ENCODE results near the gene CXorf58. TPM values are rescaled to one million over a fixed set of nuclear protein-coding genes. Genes with fewer than 3 reads are reported as not detected.
"Not testable (repeated sequence)": the region's sequence is repeated elsewhere in the genome, so short reads cannot be mapped to it uniquely, and the experiment has no call there.

CXorf58 gene
- total and polyA plus RNA-seq, 9 donors: 0.04 to 0.10 (median 0.09) TPM; not detected in 6

DNA sequence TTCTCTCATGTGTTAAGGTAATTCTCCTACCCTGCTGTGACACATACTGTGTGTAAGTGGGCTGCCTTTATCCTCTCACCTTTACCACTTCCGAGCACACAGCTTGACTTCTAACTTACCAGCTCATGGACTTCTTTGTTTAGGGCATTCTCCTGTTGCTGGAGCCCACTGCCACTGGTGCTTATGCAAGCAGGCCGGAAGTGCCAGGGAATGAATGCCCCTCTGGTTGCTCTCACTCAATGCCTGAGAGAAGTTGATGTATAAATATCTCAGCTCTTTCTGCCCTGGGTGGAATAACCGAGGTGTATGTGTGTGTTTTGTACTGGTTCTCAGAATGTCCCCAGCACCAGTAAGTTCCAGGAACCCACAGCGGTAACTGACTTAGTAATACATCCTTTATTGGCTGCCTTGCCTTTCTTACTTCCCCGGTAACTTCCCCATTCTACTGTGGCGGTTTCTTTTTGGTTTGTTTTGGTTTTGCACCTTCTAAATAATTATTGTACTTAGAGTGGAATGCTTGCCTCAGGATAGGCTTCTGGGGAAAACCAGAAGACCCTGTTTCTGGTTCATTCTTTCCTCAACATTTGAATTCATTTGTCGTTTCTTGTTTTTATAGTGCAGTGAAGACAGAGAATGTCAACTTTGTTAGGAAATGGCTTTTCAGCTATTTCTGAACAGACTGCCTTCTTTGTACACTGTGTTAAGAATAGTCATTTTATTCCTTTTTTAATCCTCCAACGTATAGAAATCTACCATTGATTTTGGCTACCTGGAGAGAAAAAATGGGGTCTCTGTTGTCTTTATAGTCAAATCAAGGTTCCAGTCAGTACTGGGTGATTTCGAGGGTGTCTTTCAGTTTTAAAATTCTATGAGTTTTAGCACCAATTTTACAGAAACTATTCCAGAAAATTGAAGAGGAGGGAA lies 45.4 kb downstream of the CXorf58 start:
- no peaks in the 10 kb centered on the region for H3K9me3 ChIP-seq (replicated peaks; ENCODE audit: control insufficient read depth, low read depth, low read length)
- no peak overlapping the region for H3K27ac ChIP-seq (ENCODE audit: low read length)
- DNase-seq: no peak
- H3K4me3 ChIP-seq (ENCODE audit: low read length): no peak overlapping the region
- H3K4me1 ChIP-seq (ENCODE audit: control insufficient read depth, insufficient read depth, low read length): no peaks in the 10 kb centered on the region
- WGBS (ENCODE audit: insufficient coverage): 83% methylated on average over 1 of the region's 9 CpGs
- H3K27me3 ChIP-seq (ENCODE audit: control insufficient read depth, insufficient read depth, low read length): peaks cover 21% of the 10 kb centered on the region
- H3K36me3 ChIP-seq (ENCODE audit: control insufficient read depth, insufficient read depth, low read length): no peaks in the 10 kb centered on the region

GRCh38 chrX:23953908-23954269 lies 46.1 kb downstream of the CXorf58 start:
- WGBS (ENCODE audit: insufficient coverage): 100% methylated on average over 2 of the region's 11 CpGs
- Histone ChIP-seq H3K9me3 (replicated peaks; ENCODE audit: control insufficient read depth, low read depth, low read length) (no peaks in the 10 kb centered on the region), H3K4me1 (ENCODE audit: control insufficient read depth, insufficient read depth, low read length) (no peaks in the 10 kb centered on the region), H3K27me3 (ENCODE audit: control insufficient read depth, insufficient read depth, low read length) (peaks cover 22% of the 10 kb centered on the region), H3K36me3 (ENCODE audit: control insufficient read depth, insufficient read depth, low read length) (no peaks in the 10 kb centered on the region), H3K27ac (ENCODE audit: low read length) (no peak overlapping the region), H3K4me3 (ENCODE audit: low read length) (no peak overlapping the region)
- DNase-seq: no peak

DNA sequence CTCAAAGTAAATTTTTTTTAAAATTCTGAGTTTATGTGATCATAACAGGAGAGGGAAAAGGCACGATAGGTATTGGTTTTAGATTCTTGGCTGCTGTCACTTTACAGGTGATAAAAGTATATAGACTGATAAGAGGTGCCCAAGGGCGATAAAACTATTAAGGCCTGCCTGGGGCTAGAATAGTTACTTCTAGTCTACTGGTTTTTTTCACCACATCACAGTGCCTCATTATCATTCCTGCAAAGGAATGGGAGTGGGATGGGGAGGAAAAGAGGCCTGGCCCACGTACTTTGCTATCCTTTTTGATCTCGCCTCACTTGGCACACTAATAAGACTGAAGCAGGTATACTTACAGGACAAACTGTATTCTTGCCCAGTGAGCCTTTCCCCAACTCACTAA lies 46.6 kb downstream of the CXorf58 start:
- DNase-seq: no peak
- H3K9me3 ChIP-seq (replicated peaks; ENCODE audit: control insufficient read depth, low read depth, low read length): no peaks in the 10 kb centered on the region
- no peaks in the 10 kb centered on the region for H3K4me1 ChIP-seq (ENCODE audit: control insufficient read depth, insufficient read depth, low read length)
- no CpG with 5 or more reads among the region's 4 CpGs for WGBS (ENCODE audit: insufficient coverage)
- H3K4me3 ChIP-seq (ENCODE audit: low read length): no peak overlapping the region
- peaks cover 19% of the 10 kb centered on the region for H3K27me3 ChIP-seq (ENCODE audit: control insufficient read depth, insufficient read depth, low read length)
- no peak overlapping the region for H3K27ac ChIP-seq (ENCODE audit: low read length)
- H3K36me3 ChIP-seq (ENCODE audit: control insufficient read depth, insufficient read depth, low read length): no peaks in the 10 kb centered on the region

DNA sequence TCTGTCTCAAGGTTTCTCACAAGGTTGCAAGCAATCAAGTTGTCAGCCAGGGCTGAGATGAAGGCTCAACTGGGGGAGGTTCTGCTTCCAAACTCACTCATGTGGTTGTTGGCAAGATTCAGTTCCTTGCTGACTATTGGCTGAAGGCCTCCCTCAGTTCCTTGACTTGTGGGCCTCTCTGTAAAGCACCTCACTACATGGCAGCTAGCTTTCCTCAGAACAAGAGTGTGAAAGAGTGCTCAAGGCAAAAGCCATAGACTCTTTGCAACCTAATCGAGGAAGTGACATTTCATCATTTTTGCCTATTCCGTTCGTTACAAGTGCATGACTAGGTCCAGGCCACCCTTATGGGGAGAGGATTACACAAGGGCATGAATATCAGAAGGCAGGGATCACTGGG lies 52.0 kb downstream of the CXorf58 start:
- Histone ChIP-seq H3K4me1 (ENCODE audit: control insufficient read depth, insufficient read depth, low read length) (no peaks in the 10 kb centered on the region), H3K27me3 (ENCODE audit: control insufficient read depth, insufficient read depth, low read length) (peaks cover 26% of the 10 kb centered on the region), H3K36me3 (ENCODE audit: control insufficient read depth, insufficient read depth, low read length) (no peaks in the 10 kb centered on the region), H3K9me3 (replicated peaks; ENCODE audit: control insufficient read depth, low read depth, low read length) (no peaks in the 10 kb centered on the region), H3K27ac (ENCODE audit: low read length) (no peak overlapping the region), H3K4me3 (ENCODE audit: low read length) (no peak overlapping the region)
- WGBS (ENCODE audit: insufficient coverage): 84% methylated on average over 3 of the region's 3 CpGs
- DNase-seq: no peak

- Histone ChIP-seq H3K36me3 (ENCODE audit: control insufficient read depth, insufficient read depth, low read length) (no peaks in the 10 kb centered on the region), H3K27me3 (ENCODE audit: control insufficient read depth, insufficient read depth, low read length) (peaks cover 29% of the 10 kb centered on the region), H3K4me1 (ENCODE audit: control insufficient read depth, insufficient read depth, low read length) (no peaks in the 10 kb centered on the region), H3K9me3 (replicated peaks; ENCODE audit: control insufficient read depth, low read depth, low read length) (no peaks in the 10 kb centered on the region), H3K4me3 (ENCODE audit: low read length) (no peak overlapping the region), H3K27ac (ENCODE audit: low read length) (no peak overlapping the region)
- 50% methylated on average over 5 of the region's 5 CpGs for WGBS (ENCODE audit: insufficient coverage)
- no peak for DNase-seq
Measured at GRCh38 chrX:23964191-23964590, 56.4 kb downstream of the CXorf58 start.

GRCh38 chrX:23965630-23966029 lies 57.8 kb downstream of the CXorf58 start:
- not testable (repeated sequence) for DNase-seq; H3K36me3 ChIP-seq (ENCODE audit: control insufficient read depth, insufficient read depth, low read length); H3K9me3 ChIP-seq (replicated peaks; ENCODE audit: control insufficient read depth, low read depth, low read length); H3K4me1 ChIP-seq (ENCODE audit: control insufficient read depth, insufficient read depth, low read length); H3K27ac ChIP-seq (ENCODE audit: low read length); H3K4me3 ChIP-seq (ENCODE audit: low read length)
- peaks cover 27% of the 10 kb centered on the region for H3K27me3 ChIP-seq (ENCODE audit: control insufficient read depth, insufficient read depth, low read length)
- no CpG with 5 or more reads among the region's 8 CpGs for WGBS (ENCODE audit: insufficient coverage)

DNA sequence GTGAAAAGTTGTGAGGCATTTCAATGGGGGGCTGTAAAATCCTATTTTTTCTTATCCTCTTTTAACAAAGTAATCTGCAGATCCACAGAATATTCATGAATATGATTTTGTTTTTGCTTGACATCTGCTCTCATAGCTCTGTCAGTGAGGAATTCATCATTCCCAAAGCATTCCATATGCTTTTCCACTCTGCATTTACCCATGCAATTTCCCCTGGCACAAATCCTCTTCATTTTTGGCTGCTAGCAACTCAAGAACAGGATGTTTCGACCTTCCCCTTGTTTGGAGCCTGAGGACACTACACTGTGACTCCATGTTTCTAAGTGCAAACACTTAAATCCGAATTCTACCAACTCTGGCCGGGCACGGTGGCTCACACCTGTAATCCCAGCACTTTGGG lies 70.7 kb downstream of the CXorf58 start:
- DNase-seq: peak; percentile 67
- Histone ChIP-seq H3K36me3 (ENCODE audit: control insufficient read depth, insufficient read depth, low read length) (peaks cover 2% of the 10 kb centered on the region), H3K9me3 (replicated peaks; ENCODE audit: control insufficient read depth, low read depth, low read length) (no peaks in the 10 kb centered on the region), H3K27ac (ENCODE audit: low read length) (peak overlapping the region; percentile 1), H3K27me3 (ENCODE audit: control insufficient read depth, insufficient read depth, low read length) (peaks cover 36% of the 10 kb centered on the region), H3K4me1 (ENCODE audit: control insufficient read depth, insufficient read depth, low read length) (peaks cover 3% of the 10 kb centered on the region), H3K4me3 (ENCODE audit: low read length) (no peak overlapping the region)
- 70% methylated on average over 4 of the region's 4 CpGs for WGBS (ENCODE audit: insufficient coverage)

- H3K27me3 ChIP-seq (ENCODE audit: control insufficient read depth, insufficient read depth, low read length): peaks cover 32% of the 10 kb centered on the region
- H3K4me3 ChIP-seq (ENCODE audit: low read length): no peak overlapping the region
- H3K4me1 ChIP-seq (ENCODE audit: control insufficient read depth, insufficient read depth, low read length): peaks cover 3% of the 10 kb centered on the region
- 39% methylated on average over 3 of the region's 5 CpGs for WGBS (ENCODE audit: insufficient coverage)
- H3K27ac ChIP-seq (ENCODE audit: low read length): no peak overlapping the region
- H3K36me3 ChIP-seq (ENCODE audit: control insufficient read depth, insufficient read depth, low read length): peaks cover 2% of the 10 kb centered on the region
- no peaks in the 10 kb centered on the region for H3K9me3 ChIP-seq (replicated peaks; ENCODE audit: control insufficient read depth, low read depth, low read length)
- no peak for DNase-seq
Measured at GRCh38 chrX:23980011-23980441, 72.2 kb downstream of the CXorf58 start.

- H3K27ac ChIP-seq (ENCODE audit: low read length): no peak overlapping the region
- H3K36me3 ChIP-seq (ENCODE audit: control insufficient read depth, insufficient read depth, low read length): peaks cover 2% of the 10 kb centered on the region
- H3K4me1 ChIP-seq (ENCODE audit: control insufficient read depth, insufficient read depth, low read length): peaks cover 3% of the 10 kb centered on the region
- DNase-seq: no peak
- no peak overlapping the region for H3K4me3 ChIP-seq (ENCODE audit: low read length)
- 50% methylated on average over 1 of the region's 4 CpGs for WGBS (ENCODE audit: insufficient coverage)
- peaks cover 32% of the 10 kb centered on the region for H3K27me3 ChIP-seq (ENCODE audit: control insufficient read depth, insufficient read depth, low read length)
- no peaks in the 10 kb centered on the region for H3K9me3 ChIP-seq (replicated peaks; ENCODE audit: control insufficient read depth, low read depth, low read length)
Measured at GRCh38 chrX:23981222-23981621, 73.4 kb downstream of the CXorf58 start.

DNA sequence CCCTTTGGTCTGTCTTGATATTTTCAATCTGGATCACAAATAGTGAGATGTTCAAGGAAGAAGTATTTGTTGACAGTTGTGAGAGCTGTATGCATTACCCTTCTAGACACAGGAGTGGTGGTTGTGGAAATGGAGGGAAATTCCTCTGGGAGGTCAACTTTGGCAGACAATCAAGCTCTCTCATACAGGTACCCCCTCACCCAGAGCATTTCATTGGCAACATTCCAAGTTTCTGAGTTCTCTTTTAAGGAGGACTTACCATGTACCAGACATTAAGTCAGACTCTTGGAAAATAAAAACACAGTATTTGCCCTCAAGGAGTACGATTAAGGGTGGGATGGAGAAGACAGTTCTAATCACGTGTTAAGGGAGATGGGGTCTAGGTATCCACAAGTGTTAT lies 73.9 kb downstream of the CXorf58 start:
- Histone ChIP-seq H3K4me1 (ENCODE audit: control insufficient read depth, insufficient read depth, low read length) (peaks cover 3% of the 10 kb centered on the region), H3K9me3 (replicated peaks; ENCODE audit: control insufficient read depth, low read depth, low read length) (no peaks in the 10 kb centered on the region), H3K36me3 (ENCODE audit: control insufficient read depth, insufficient read depth, low read length) (peaks cover 2% of the 10 kb centered on the region), H3K4me3 (ENCODE audit: low read length) (no peak overlapping the region), H3K27me3 (ENCODE audit: control insufficient read depth, insufficient read depth, low read length) (peaks cover 32% of the 10 kb centered on the region), H3K27ac (ENCODE audit: low read length) (no peak overlapping the region)
- WGBS (ENCODE audit: insufficient coverage): 75% methylated on average over 2 of the region's 2 CpGs
- no peak for DNase-seq
